HepG2 (cell line): ENCODE measurements around the gene KDM3B. TPM values are rescaled to one million over a fixed set of nuclear protein-coding genes. Genes with fewer than 3 reads are reported as not detected.

Experiments
- CREM ChIP-seq, 2 experiments: sonication (generic) in 1 of 2; formaldehyde crosslinking in 1 of 2; IDR thresholded peaks; 2 replicates each; pipeline versions ENCODE4 v1.4.0 to v1.6.1; 2016 to 2020; ENCODE audit warnings: antibody characterized with exemption in 1 of 2, mild to moderate bottlenecking in 1 of 2, missing genetic modification reagents in 1 of 2
- HCFC1 ChIP-seq: fragments of 150-350 bp; IDR thresholded peaks from 2 replicates; pipeline ENCODE4 v1.6.1; 2014; ENCODE audit warnings: low read depth, low read length
- LCORL ChIP-seq, 2 experiments: fragments of 450-650 bp in 1 of 2; sonication (generic) in 1 of 2; formaldehyde crosslinking in 1 of 2; IDR thresholded peaks; 2 replicates each; pipeline versions ENCODE4 v1.5.0 to v1.6.1; 2017 to 2020; ENCODE audit warnings: antibody characterized with exemption in 1 of 2, missing genetic modification reagents in 1 of 2
- NFE2L1 ChIP-seq: sonication (generic); formaldehyde crosslinking; IDR thresholded peaks from 2 replicates; pipeline ENCODE4 v1.4.0; 2020; ENCODE audit warnings: missing genetic modification reagents, mild to moderate bottlenecking, borderline replicate concordance
- PPARG ChIP-seq: conservative IDR thresholded peaks from 2 replicates; pipeline ENCODE4 v1.6.1; 2016; ENCODE audit warnings: missing biosample characterization, missing genetic modification reagents
- SP5 ChIP-seq: IDR thresholded peaks from 2 replicates; pipeline ENCODE4 v1.6.1; 2016; ENCODE audit warnings: low read depth, borderline replicate concordance
- TSC22D2 ChIP-seq: sonication (generic); formaldehyde crosslinking; IDR thresholded peaks from 2 replicates; pipeline ENCODE4 v1.5.1; 2020; ENCODE audit warnings: missing genetic modification reagents, mild to moderate bottlenecking, borderline replicate concordance
- ZFY ChIP-seq: sonication (generic); formaldehyde crosslinking; IDR thresholded peaks from 2 replicates; pipeline ENCODE4 v1.4.0; 2020; ENCODE audit warnings: missing genetic modification reagents
- ZNF256 ChIP-seq: sonication (generic); formaldehyde crosslinking; conservative IDR thresholded peaks from 2 replicates; pipeline ENCODE4 v1.4.0; 2020; ENCODE audit warnings: missing genetic modification reagents
- ZNF263 ChIP-seq: sonication (generic); formaldehyde crosslinking; IDR thresholded peaks from 2 replicates; pipeline ENCODE4 v1.4.0; 2020; ENCODE audit warnings: missing genetic modification reagents
- ZNF460 ChIP-seq: sonication (generic); formaldehyde crosslinking; IDR thresholded peaks from 2 replicates; pipeline ENCODE4 v1.5.1; 2020; ENCODE audit warnings: missing genetic modification reagents, mild to moderate bottlenecking, borderline replicate concordance
- ZNF652 ChIP-seq: IDR thresholded peaks from 2 replicates; pipeline ENCODE4 v1.6.1; 2016; ENCODE audit warnings: low read depth, borderline replicate concordance
- ZNF7 ChIP-seq: IDR thresholded peaks from 2 replicates; pipeline ENCODE4 v1.6.1; 2016; ENCODE audit warnings: missing biosample characterization, missing genetic modification reagents
- polyA plus RNA-seq, 8 experiments: library from polyadenylated mRNA; depleted of rRNA in 3 of 8; stranded (reverse) in 7 of 8; unstranded in 1 of 8; fragments of >200 nt; fragmentation: Illumina TruSeq in 4 of 8; extraction: Trizol in 4 of 8; gene quantifications; 2 replicates each; pipeline versions ENCODE4 v1.2.1 to v1.2.3, GENCODE V29; 2011 to 2016; ENCODE audit warnings: low read depth in 4 of 8, missing spikeins in 1 of 8, mixed read lengths in 1 of 8; ENCODE audit not compliant: insufficient read depth in 1 of 8
- total RNA-seq, 5 experiments: library from RNA; depleted of rRNA; stranded (reverse); fragments of >200 nt; fragmentation: Illumina TruSeq; extraction: Trizol; gene quantifications; 2 replicates each; pipeline ENCODE4 v1.2.3, GENCODE V29; 2016; ENCODE audit warnings: low read depth in 1 of 5
- TF ChIP-seq, protein P1 (sequence below): sonication (generic); formaldehyde crosslinking; IDR thresholded peaks from 2 replicates; pipeline ENCODE4 v1.5.0; 2020; ENCODE audit warnings: mild to moderate bottlenecking, missing genetic modification reagents, borderline replicate concordance
- TF ChIP-seq, protein P2 (sequence below), 2 experiments: sonication (generic) in 1 of 2; formaldehyde crosslinking in 1 of 2; IDR thresholded peaks; 2 replicates each; pipeline versions ENCODE4 v1.4.0 to v1.6.1; 2018 to 2020; ENCODE audit warnings: missing genetic modification reagents in 2 of 2, borderline replicate concordance in 1 of 2, low read depth in 1 of 2, mild to moderate bottlenecking in 1 of 2, missing biosample characterization in 1 of 2
- TF ChIP-seq, protein P3 (sequence below): sonication (generic); formaldehyde crosslinking; IDR thresholded peaks from 2 replicates; pipeline ENCODE4 v1.8.0; 2022; ENCODE audit warnings: missing genetic modification reagents, mild to moderate bottlenecking, borderline replicate concordance
- TF ChIP-seq, protein P4 (sequence below): sonication (generic); formaldehyde crosslinking; IDR thresholded peaks from 2 replicates; pipeline ENCODE4 v1.5.1; 2020; ENCODE audit warnings: mild to moderate bottlenecking, missing genetic modification reagents, moderate library complexity
- TF ChIP-seq, protein P5 (sequence below): sonication (generic); formaldehyde crosslinking; IDR thresholded peaks from 2 replicates; pipeline ENCODE4 v1.4.0; 2020; ENCODE audit warnings: missing genetic modification reagents, borderline replicate concordance

KDM3B gene
- total and polyA plus RNA-seq, 2 of the 13 experiments (the other 11 are each of a cell fraction or from before 2014, with no cell fraction given), result 19.7 to 34.3 TPM

DNA sequence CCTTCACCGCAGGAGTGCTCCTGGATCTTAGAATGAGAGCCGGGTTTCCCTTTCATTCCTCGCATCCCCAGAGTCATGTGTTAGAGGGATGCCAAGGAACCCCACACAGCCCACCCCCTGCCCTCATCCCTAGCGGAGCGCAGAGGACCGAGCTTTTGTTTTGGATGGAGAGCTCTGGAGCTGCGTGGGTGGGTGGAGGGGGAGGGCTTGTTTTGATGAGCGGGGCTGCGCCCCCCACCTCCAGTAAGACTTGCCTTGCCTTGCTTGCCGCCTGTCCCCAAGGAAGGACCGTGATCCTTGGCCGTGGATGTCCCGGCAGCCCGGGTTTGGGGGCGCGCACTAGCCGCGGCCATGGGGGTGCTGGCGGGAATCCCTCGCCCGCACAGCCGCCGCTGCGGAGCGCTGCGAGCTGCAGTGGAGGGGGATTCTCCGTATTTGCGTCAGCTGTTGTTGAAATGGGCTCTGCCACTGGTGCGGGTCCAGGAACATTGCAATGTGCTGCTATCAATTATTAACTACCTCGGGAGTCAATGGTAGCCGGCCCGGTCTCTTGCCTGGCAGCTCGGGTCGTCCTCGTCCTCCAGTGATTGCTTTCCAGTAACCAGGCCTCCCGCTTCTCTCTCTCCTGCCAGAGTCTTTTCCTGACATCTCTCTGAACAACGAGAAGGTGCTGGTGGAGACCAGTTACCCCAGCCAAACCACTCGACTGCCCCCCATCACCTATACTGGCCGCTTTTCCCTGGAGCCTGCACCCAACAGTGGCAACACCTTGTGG is 113.8 kb downstream of the KDM3B start (continued):
- no peak for TF ChIP-seq ZNF460 (CRISPR knock-in tag)
- TF ChIP-seq, protein P1, sequence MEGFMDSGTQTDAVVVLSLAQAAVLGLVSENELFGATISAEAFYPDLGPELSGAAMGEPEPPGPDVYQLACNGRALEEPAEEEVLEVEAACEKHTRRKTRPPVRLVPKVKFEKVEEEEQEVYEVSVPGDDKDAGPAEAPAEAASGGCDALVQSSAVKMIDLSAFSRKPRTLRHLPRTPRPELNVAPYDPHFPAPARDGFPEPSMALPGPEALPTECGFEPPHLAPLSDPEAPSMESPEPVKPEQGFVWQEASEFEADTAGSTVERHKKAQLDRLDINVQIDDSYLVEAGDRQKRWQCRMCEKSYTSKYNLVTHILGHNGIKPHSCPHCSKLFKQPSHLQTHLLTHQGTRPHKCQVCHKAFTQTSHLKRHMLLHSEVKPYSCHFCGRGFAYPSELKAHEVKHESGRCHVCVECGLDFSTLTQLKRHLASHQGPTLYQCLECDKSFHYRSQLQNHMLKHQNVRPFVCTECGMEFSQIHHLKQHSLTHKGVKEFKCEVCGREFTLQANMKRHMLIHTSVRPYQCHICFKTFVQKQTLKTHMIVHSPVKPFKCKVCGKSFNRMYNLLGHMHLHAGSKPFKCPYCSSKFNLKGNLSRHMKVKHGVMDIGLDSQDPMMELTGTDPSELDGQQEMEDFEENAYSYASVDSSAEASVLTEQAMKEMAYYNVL (CRISPR knock-in tag), result peak; percentile 58; the same call in 1 of the 2 replicates
- no peak for TF ChIP-seq NFE2L1
- TF ChIP-seq, protein P2, sequence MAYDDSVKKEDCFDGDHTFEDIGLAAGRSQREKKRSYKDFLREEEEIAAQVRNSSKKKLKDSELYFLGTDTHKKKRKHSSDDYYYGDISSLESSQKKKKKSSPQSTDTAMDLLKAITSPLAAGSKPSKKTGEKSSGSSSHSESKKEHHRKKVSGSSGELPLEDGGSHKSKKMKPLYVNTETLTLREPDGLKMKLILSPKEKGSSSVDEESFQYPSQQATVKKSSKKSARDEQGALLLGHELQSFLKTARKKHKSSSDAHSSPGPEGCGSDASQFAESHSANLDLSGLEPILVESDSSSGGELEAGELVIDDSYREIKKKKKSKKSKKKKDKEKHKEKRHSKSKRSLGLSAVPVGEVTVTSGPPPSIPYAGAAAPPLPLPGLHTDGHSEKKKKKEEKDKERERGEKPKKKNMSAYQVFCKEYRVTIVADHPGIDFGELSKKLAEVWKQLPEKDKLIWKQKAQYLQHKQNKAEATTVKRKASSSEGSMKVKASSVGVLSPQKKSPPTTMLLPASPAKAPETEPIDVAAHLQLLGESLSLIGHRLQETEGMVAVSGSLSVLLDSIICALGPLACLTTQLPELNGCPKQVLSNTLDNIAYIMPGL (CRISPR knock-in tag; IDR thresholded peaks at IDR 0.05; ENCODE audit: borderline replicate concordance in 1 of 2, low read depth in 1 of 2), result peak in 1 of 2 experiments; percentile 25; a peak in 1 of 4 replicates
- TF ChIP-seq, protein P3, sequence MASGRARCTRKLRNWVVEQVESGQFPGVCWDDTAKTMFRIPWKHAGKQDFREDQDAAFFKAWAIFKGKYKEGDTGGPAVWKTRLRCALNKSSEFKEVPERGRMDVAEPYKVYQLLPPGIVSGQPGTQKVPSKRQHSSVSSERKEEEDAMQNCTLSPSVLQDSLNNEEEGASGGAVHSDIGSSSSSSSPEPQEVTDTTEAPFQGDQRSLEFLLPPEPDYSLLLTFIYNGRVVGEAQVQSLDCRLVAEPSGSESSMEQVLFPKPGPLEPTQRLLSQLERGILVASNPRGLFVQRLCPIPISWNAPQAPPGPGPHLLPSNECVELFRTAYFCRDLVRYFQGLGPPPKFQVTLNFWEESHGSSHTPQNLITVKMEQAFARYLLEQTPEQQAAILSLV, result no peak
- TF ChIP-seq ZNF256 (CRISPR knock-in tag), result no peak
- TF ChIP-seq HCFC1, result no peak
- TF ChIP-seq CREM (IDR thresholded peaks at IDR 0.05), result no peak
- TF ChIP-seq CREM (CRISPR knock-in tag; IDR thresholded peaks at IDR 0.05), result no peak
- 0 out of 2 replicates have a peak, but pooled peaks have one; percentile 42 for TF ChIP-seq ZNF263 (CRISPR knock-in tag)
- no peak for TF ChIP-seq SP5 (CRISPR knock-in tag)
- TF ChIP-seq, protein P4, sequence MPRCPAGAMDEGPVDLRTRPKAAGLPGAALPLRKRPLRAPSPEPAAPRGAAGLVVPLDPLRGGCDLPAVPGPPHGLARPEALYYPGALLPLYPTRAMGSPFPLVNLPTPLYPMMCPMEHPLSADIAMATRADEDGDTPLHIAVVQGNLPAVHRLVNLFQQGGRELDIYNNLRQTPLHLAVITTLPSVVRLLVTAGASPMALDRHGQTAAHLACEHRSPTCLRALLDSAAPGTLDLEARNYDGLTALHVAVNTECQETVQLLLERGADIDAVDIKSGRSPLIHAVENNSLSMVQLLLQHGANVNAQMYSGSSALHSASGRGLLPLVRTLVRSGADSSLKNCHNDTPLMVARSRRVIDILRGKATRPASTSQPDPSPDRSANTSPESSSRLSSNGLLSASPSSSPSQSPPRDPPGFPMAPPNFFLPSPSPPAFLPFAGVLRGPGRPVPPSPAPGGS (CRISPR knock-in tag), result no peak
- TF ChIP-seq ZFY, result peak; percentile 32; the same call in 1 of the 2 replicates
- no peak for TF ChIP-seq LCORL (IDR thresholded peaks at IDR 0.05)
- peak; percentile 5; the same call in 1 of the 2 replicates for TF ChIP-seq LCORL (CRISPR knock-in tag; IDR thresholded peaks at IDR 0.05)
- TF ChIP-seq ZNF652 (CRISPR knock-in tag), result no peak
- no peak for TF ChIP-seq PPARG (CRISPR knock-in tag)
- no peak for TF ChIP-seq ZNF7 (CRISPR knock-in tag)
- TF ChIP-seq TSC22D2 (CRISPR knock-in tag), result no peak
- TF ChIP-seq, protein P5, sequence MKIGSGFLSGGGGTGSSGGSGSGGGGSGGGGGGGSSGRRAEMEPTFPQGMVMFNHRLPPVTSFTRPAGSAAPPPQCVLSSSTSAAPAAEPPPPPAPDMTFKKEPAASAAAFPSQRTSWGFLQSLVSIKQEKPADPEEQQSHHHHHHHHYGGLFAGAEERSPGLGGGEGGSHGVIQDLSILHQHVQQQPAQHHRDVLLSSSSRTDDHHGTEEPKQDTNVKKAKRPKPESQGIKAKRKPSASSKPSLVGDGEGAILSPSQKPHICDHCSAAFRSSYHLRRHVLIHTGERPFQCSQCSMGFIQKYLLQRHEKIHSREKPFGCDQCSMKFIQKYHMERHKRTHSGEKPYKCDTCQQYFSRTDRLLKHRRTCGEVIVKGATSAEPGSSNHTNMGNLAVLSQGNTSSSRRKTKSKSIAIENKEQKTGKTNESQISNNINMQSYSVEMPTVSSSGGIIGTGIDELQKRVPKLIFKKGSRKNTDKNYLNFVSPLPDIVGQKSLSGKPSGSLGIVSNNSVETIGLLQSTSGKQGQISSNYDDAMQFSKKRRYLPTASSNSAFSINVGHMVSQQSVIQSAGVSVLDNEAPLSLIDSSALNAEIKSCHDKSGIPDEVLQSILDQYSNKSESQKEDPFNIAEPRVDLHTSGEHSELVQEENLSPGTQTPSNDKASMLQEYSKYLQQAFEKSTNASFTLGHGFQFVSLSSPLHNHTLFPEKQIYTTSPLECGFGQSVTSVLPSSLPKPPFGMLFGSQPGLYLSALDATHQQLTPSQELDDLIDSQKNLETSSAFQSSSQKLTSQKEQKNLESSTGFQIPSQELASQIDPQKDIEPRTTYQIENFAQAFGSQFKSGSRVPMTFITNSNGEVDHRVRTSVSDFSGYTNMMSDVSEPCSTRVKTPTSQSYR (CRISPR knock-in tag), result no peak
